ENCODE data around the gene DAPK1. TPM values are rescaled to one million over a fixed set of nuclear protein-coding genes. Genes with fewer than 3 reads are reported as not detected.

The DAPK1 gene
- total RNA-seq, 4 donors from 2014 or later, result 5.4 to 13.4 (median 9.8) TPM

GRCh38 chr9:87588339-87588738 is 90.7 kb downstream of the DAPK1 start:
- Histone ChIP-seq H3K4me1 (peaks cover 13% of the 10 kb centered on the region), H3K9me3 (no peaks in the 10 kb centered on the region), H3K27me3 (no peaks in the 10 kb centered on the region), H3K4me3 (no peak overlapping the region), H3K27ac (no peak overlapping the region), H3K36me3 (no peaks in the 10 kb centered on the region)
- TF ChIP-seq EP300 (IDR thresholded peaks at IDR 0.05) (no peak), POLR2AphosphoS5 (IDR thresholded peaks at IDR 0.05) (no peak)
- TF ChIP-seq, protein P1, sequence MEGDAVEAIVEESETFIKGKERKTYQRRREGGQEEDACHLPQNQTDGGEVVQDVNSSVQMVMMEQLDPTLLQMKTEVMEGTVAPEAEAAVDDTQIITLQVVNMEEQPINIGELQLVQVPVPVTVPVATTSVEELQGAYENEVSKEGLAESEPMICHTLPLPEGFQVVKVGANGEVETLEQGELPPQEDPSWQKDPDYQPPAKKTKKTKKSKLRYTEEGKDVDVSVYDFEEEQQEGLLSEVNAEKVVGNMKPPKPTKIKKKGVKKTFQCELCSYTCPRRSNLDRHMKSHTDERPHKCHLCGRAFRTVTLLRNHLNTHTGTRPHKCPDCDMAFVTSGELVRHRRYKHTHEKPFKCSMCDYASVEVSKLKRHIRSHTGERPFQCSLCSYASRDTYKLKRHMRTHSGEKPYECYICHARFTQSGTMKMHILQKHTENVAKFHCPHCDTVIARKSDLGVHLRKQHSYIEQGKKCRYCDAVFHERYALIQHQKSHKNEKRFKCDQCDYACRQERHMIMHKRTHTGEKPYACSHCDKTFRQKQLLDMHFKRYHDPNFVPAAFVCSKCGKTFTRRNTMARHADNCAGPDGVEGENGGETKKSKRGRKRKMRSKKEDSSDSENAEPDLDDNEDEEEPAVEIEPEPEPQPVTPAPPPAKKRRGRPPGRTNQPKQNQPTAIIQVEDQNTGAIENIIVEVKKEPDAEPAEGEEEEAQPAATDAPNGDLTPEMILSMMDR (IDR thresholded peaks at IDR 0.05), result no peak
- no peak for DNase-seq (ENCODE audit: low spot score in 2 of 2)

DNA sequence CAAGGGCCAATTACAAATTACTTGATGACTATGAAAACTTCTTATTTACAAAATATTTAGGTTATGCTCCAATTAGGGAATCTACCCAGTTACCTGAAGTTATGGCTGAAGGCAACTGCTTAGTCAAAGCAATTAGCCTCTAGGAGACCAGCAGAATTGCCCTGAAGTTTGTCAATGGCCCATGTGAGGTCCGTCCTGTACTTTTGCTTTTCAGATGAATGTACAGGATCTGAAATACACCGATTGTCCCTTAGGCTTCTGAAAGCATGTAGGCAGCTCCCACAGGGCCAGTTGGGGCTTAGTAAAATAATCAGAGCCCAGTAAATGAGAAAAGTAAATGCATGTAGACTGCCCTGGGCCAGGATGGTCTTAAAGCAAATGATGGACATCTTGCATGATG is 93.3 kb downstream of the DAPK1 start:
- no peaks in the 10 kb centered on the region for H3K9me3 ChIP-seq
- no peaks in the 10 kb centered on the region for H3K27me3 ChIP-seq
- no peak overlapping the region for H3K4me3 ChIP-seq
- H3K36me3 ChIP-seq, result no peaks in the 10 kb centered on the region
- peaks cover 26% of the 10 kb centered on the region for H3K4me1 ChIP-seq
- H3K27ac ChIP-seq, result no peak overlapping the region
- TF ChIP-seq POLR2A (IDR thresholded peaks at IDR 0.05) (no peak), EP300 (IDR thresholded peaks at IDR 0.05) (no peak), POLR2AphosphoS5 (IDR thresholded peaks at IDR 0.05) (no peak)
- TF ChIP-seq, protein P1 (IDR thresholded peaks at IDR 0.05), result no peak
- WGBS, result 92% methylated on average over 2 of the region's 2 CpGs
- DNase-seq (ENCODE audit: low spot score in 2 of 2), result no peak

DNA sequence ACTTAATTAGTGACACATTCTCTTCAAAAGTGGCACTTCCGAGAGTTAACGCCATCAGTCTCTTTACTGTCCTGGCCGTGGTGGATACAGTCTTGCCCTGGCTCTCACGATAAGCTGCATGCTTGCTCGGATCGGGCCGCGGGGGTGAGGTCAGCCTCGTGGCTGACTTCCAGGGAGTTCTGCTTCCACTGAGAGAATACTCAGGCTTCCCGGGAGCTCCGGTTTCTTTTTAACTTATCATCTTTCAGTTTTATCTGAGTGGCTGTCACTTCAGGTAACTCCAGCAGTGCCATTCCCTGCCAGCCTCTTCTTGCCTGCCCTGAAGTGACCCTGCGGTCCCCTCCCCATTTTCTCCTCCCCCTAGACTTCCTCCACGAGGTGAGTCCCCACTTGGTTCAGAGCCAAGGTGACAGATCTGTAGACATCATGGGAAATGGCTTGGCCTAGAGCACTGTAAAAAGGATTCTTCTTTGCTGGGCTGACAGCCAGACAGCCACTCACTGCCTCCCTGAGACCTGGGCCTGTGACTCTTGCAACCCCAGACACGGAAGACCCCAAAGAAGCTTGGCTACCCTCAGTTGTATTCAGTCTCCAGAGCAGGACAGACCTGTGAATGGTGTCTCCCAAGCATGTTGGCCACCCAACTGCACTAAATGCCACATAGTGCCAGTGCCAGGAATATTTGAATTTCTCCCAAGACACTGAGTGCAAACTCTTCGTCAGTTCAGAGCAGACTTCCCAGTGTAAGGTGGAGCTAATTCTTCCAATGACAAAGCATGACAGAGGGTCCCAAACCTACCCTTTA is 95.1 kb downstream of the DAPK1 start:
- peak overlapping the region; percentile 12 for H3K27ac ChIP-seq
- peaks cover 28% of the 10 kb centered on the region for H3K4me1 ChIP-seq
- 44% methylated on average over 15 of the region's 15 CpGs for WGBS
- DNase-seq (ENCODE audit: low spot score in 2 of 2), result peak in 1 of 2 donors; percentile 62
- H3K9me3 ChIP-seq, result no peaks in the 10 kb centered on the region
- no peaks in the 10 kb centered on the region for H3K27me3 ChIP-seq
- no peak overlapping the region for H3K4me3 ChIP-seq
- TF ChIP-seq, protein P1 (IDR thresholded peaks at IDR 0.05), result no peak
- no peak for TF ChIP-seq POLR2AphosphoS5 (IDR thresholded peaks at IDR 0.05)
- no peak for TF ChIP-seq EP300 (IDR thresholded peaks at IDR 0.05)
- no peak for TF ChIP-seq POLR2A (IDR thresholded peaks at IDR 0.05)
- H3K36me3 ChIP-seq, result no peaks in the 10 kb centered on the region

GRCh38 chr9:87593359-87593980 is 95.8 kb downstream of the DAPK1 start:
- Histone ChIP-seq H3K27ac (no peak overlapping the region), H3K9me3 (no peaks in the 10 kb centered on the region), H3K36me3 (no peaks in the 10 kb centered on the region), H3K27me3 (no peaks in the 10 kb centered on the region), H3K4me1 (peaks cover 34% of the 10 kb centered on the region), H3K4me3 (no peak overlapping the region)
- 80% methylated on average over 5 of the region's 5 CpGs for WGBS
- no peak for DNase-seq (ENCODE audit: low spot score in 2 of 2)
- TF ChIP-seq, protein P1 (IDR thresholded peaks at IDR 0.05), result no peak
- TF ChIP-seq EP300 (IDR thresholded peaks at IDR 0.05) (no peak), POLR2A (IDR thresholded peaks at IDR 0.05) (no peak), POLR2AphosphoS5 (IDR thresholded peaks at IDR 0.05) (no peak)

DNA sequence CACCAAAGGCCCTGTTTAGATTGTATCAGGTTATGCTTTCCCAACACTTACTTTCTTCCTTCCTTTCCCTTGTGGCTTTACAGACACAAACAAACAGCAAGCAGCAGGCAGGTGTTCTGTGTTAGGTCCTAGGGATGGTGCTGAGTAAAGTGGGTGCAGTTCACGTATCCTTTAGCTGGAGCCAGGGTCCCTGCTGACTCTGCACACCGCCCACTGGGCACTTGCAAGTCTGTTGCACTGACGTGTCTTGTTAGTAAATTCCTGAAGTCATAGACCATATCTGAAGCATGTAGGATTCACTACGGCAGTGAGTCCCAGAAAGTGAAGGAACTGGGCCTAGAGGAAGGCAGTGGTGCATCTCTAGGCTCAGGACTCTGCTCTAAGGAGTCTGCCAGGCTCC is 96.5 kb downstream of the DAPK1 start:
- H3K27me3 ChIP-seq, result no peaks in the 10 kb centered on the region
- no peak for DNase-seq (ENCODE audit: low spot score in 2 of 2)
- TF ChIP-seq, protein P1 (IDR thresholded peaks at IDR 0.05), result no peak
- no peak for TF ChIP-seq POLR2AphosphoS5 (IDR thresholded peaks at IDR 0.05)
- no peak for TF ChIP-seq EP300 (IDR thresholded peaks at IDR 0.05)
- no peak for TF ChIP-seq POLR2A (IDR thresholded peaks at IDR 0.05)
- no peak overlapping the region for H3K27ac ChIP-seq
- H3K4me3 ChIP-seq, result no peak overlapping the region
- no peaks in the 10 kb centered on the region for H3K9me3 ChIP-seq
- no peaks in the 10 kb centered on the region for H3K36me3 ChIP-seq
- peaks cover 34% of the 10 kb centered on the region for H3K4me1 ChIP-seq
- WGBS, result 80% methylated on average over 1 of the region's 4 CpGs

Measured in suprapubic skin (tissue), 4 donors.